OCI-M1 (cell line): ENCODE results near the gene CABLES2.
"Not testable (repeated sequence)": the region's sequence is repeated elsewhere in the genome, so short reads cannot be mapped to it uniquely, and the experiment has no call there.

Source experiments
- DNase-seq: peaks from one replicate; lab custom pipeline; 2025; lab: John Stamatoyannopoulos, UW

CABLES2 gene

GRCh38 chr20:62388839-62389600 is 18.1 kb downstream of the CABLES2 start:
- DNase-seq: no peak

- no peak for DNase-seq
Observed at GRCh38 chr20:62387933-62388635, 19.0 kb downstream of the CABLES2 start.

GRCh38 chr20:62387219-62387913 is 19.7 kb downstream of the CABLES2 start:
- no peak for DNase-seq

- peak; percentile 95 for DNase-seq
Observed at GRCh38 chr20:62386383-62387218, 20.5 kb downstream of the CABLES2 start, which contains the start of gene RPS21. RPS21 (plus strand) TSS chr20:62387103; CDS start chr20:62387339, 236 bp downstream.

GRCh38 chr20:62382306-62383198 is 24.5 kb downstream of the CABLES2 start:
- DNase-seq: peak; percentile 84

GRCh38 chr20:62381842-62382241 is 25.2 kb downstream of the CABLES2 start:
- DNase-seq: no peak

GRCh38 chr20:62381202-62381797 is 25.8 kb downstream of the CABLES2 start:
- DNase-seq: no peak

- DNase-seq: no peak
Observed at GRCh38 chr20:62378215-62378614, 28.9 kb downstream of the CABLES2 start.

GRCh38 chr20:62377615-62378178 is 29.4 kb downstream of the CABLES2 start:
- DNase-seq: no peak

GRCh38 chr20:62377064-62377461 is 30.0 kb downstream of the CABLES2 start:
- DNase-seq: no peak

- DNase-seq: no peak
Observed at GRCh38 chr20:62376112-62377063, 30.7 kb downstream of the CABLES2 start.

- no peak for DNase-seq
Observed at GRCh38 chr20:62374331-62375152, 32.5 kb downstream of the CABLES2 start.

GRCh38 chr20:62373631-62374179 is 33.4 kb downstream of the CABLES2 start:
- DNase-seq: not testable (repeated sequence)

- DNase-seq: no peak
Observed at GRCh38 chr20:62372042-62372993, 34.8 kb downstream of the CABLES2 start.

GRCh38 chr20:62371588-62372041 is 35.5 kb downstream of the CABLES2 start:
- DNase-seq: no peak
